ENCODE data around the gene PMVK. TPM values are rescaled to one million over a fixed set of nuclear protein-coding genes. Genes with fewer than 3 reads are reported as not detected.
"Not testable (repeated sequence)": the region's sequence is repeated elsewhere in the genome, so short reads cannot be mapped to it uniquely, and the experiment has no call there.

PMVK gene
- total RNA-seq, 3 donors from 2014 or later, result 15.0 to 16.7 (median 16.4) TPM

DNA sequence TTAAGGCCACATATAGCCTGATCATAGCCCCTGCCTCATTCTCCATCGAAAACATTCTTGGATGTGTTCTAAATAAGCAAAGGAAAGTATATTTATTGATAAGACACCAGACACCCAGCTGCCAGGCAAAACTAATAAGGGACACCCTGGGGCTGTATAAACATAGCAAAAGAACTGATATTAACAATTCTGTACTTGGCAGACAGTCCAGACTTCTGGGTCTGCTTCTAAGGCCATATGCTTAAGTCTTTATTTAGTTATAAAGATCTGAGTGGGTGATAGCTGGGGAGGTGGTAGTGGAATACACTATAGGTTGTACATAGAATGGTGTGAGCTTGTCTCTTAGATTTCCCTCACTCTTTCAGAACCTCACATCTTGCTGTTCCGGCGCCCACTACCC is 41.8 kb upstream of the PMVK start:
- TF ChIP-seq POLR2A (IDR thresholded peaks at IDR 0.05), result no peak
- TF ChIP-seq POLR2AphosphoS5 (IDR thresholded peaks at IDR 0.05), result no peak
- TF ChIP-seq, protein P1, sequence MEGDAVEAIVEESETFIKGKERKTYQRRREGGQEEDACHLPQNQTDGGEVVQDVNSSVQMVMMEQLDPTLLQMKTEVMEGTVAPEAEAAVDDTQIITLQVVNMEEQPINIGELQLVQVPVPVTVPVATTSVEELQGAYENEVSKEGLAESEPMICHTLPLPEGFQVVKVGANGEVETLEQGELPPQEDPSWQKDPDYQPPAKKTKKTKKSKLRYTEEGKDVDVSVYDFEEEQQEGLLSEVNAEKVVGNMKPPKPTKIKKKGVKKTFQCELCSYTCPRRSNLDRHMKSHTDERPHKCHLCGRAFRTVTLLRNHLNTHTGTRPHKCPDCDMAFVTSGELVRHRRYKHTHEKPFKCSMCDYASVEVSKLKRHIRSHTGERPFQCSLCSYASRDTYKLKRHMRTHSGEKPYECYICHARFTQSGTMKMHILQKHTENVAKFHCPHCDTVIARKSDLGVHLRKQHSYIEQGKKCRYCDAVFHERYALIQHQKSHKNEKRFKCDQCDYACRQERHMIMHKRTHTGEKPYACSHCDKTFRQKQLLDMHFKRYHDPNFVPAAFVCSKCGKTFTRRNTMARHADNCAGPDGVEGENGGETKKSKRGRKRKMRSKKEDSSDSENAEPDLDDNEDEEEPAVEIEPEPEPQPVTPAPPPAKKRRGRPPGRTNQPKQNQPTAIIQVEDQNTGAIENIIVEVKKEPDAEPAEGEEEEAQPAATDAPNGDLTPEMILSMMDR (IDR thresholded peaks at IDR 0.05), result no peak

DNA sequence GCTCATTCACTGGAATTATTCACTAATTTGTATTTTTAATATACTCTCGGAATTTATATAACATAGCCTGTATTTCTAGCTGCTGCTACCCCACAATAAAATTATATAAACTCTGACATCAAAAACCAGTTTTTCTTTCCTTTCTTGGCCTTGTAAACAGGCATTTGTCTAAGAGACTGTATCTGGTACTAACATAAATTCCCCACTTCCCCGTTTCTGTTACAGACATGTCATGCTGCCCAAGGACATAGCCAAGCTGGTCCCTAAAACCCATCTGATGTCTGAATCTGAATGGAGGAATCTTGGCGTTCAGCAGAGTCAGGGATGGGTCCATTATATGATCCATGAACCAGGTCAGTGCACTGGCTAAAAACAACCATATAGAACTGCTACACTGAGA is 41.2 kb upstream of the PMVK start:
- H3K27ac ChIP-seq, result peak overlapping the region in 1 of 2 donors; percentile 8
- H3K4me3 ChIP-seq; H3K36me3 ChIP-seq; DNase-seq (ENCODE audit: low spot score in 2 of 2); H3K27me3 ChIP-seq; intact Hi-C loops (cut with DNase I; ENCODE audit: low total_unique reads); H3K9me3 ChIP-seq: not testable (repeated sequence)
- peaks cover 4 to 16% of the 10 kb centered on the region in 2 donors for H3K4me1 ChIP-seq

More for the DNA sequence above, 41.8 kb upstream of the PMVK start:
- no peak overlapping the region for H3K4me3 ChIP-seq
- H3K36me3 ChIP-seq, result no peaks in the 10 kb centered on the region
- H3K27ac ChIP-seq, result no peak overlapping the region
- no peaks in the 10 kb centered on the region for H3K9me3 ChIP-seq
- intact Hi-C loops (cut with DNase I; ENCODE audit: low total_unique reads), result no loop called here
- H3K27me3 ChIP-seq, result no peaks in the 10 kb centered on the region
- DNase-seq (ENCODE audit: low spot score in 2 of 2), result no peak
- peaks cover 4 to 16% of the 10 kb centered on the region in 2 donors for H3K4me1 ChIP-seq

DNA sequence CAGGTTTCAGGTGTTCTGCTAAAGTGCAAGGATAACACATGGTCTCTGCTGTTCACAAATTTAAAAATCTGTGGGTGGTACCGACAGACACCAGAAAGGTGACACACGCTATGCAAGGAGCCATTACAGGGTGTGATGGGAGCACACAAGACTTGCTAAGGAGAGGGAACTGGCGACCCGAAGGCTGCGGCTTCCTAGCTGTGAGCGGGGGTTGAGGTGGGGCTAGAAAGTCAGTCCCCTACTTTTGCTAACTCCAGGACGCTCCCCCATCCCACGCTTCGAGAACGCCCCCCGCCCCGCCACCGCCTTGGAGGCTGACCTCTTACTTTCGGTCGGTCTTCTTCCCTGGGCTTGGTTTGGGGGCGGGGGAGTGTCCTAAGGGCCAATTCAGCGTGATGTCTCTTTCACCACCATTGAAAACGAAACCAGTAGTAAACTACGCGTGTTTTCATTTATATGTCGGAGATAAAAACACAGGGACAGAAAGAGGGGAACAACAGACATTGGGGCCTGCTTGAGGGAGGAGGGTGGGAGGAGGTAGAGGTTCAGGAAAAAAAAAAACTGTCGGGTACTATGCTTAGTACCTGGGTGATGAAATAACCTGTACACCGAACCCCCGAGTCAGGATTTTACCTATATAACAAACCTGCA is 39.0 kb upstream of the PMVK start:
- Histone ChIP-seq H3K27ac (peak overlapping the region; percentile 99 to 100), H3K9me3 (no peaks in the 10 kb centered on the region), H3K27me3 (no peaks in the 10 kb centered on the region), H3K36me3 (no peaks in the 10 kb centered on the region), H3K4me1 (peaks cover 12 to 20% of the 10 kb centered on the region in 2 donors), H3K4me3 (peak overlapping the region; percentile 57 to 76 (median 76))
- intact Hi-C loops (cut with DNase I; ENCODE audit: low total_unique reads), result no loop called here
- peak; percentile 63 to 71 for DNase-seq (ENCODE audit: low spot score in 2 of 2)
- TF ChIP-seq POLR2A (IDR thresholded peaks at IDR 0.05), result no peak
- no peak for TF ChIP-seq POLR2AphosphoS5 (IDR thresholded peaks at IDR 0.05)
- TF ChIP-seq, protein P1 (IDR thresholded peaks at IDR 0.05), result no peak

DNA sequence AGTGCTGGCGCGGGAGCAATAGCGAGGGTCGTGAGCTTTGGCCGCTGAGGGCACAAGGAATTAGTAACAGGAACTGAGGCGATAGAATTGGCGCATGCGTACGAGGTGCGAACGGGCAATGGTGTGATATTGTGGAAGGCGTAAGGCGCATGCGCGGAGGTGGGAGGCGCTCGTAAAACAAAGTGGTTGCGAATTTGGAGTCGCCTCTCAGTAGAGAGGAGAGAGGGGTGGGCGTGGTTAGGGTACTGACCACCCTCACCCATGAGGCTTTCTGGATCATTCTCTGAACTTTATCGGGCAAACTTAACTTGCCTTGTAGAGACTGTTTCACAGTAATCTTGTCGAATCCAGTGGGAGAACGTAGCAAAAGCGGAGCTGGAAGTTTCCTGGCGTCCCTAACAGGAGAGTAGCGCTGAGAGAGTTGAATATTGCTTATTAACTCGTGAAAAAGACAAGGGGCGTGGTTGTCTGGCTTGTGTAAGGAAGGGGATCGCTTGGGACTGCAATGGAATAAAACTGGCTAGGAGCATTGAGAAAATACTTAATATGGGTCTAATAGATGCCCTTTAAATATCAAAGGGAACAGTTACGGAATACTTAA is 38.4 kb upstream of the PMVK start:
- intact Hi-C loops (cut with DNase I; ENCODE audit: low total_unique reads), result no loop called here
- no peaks in the 10 kb centered on the region for H3K27me3 ChIP-seq
- H3K4me3 ChIP-seq, result peak overlapping the region; percentile 57 to 76 (median 76)
- H3K9me3 ChIP-seq, result no peaks in the 10 kb centered on the region
- H3K27ac ChIP-seq, result peak overlapping the region; percentile 99 to 100
- H3K36me3 ChIP-seq, result no peaks in the 10 kb centered on the region
- peak; percentile 94 for DNase-seq (ENCODE audit: low spot score in 2 of 2)
- TF ChIP-seq POLR2A (IDR thresholded peaks at IDR 0.05) (no peak), POLR2AphosphoS5 (IDR thresholded peaks at IDR 0.05) (peak in 2 of 3 donors; percentile 30 to 70)
- peaks cover 12 to 23% of the 10 kb centered on the region in 2 donors for H3K4me1 ChIP-seq

DNA sequence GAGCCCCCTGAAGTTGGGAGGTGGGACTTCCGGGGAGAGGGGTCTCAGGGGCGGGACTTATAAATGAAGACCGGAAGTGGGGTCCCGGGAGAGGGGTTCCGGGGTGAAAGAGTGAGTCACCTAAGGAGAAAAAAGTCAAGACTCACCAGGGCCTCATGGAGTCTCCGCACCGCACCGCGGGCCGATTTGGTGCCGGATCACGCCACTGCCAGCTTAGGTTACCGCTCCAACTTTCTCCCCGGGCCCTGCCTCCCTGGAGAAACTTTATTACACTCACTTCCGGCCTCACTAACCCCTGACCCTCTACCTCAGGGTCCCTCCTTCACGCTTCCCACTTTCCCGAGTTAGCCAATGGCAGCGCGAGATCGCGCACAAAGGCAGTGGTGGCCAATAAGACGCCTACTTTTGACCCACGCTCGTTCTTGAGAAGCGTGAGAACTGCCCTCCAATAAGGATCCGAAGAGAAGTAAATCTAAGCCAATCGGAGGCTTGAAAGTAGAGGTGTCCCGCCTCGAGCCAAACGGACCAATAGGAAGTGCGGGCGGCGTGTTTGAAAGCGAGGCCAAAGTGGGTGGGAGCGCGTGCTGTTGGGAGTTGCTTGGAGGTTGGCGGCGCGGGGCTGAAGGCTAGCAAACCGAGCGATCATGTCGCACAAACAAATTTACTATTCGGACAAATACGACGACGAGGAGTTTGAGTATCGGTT is 37.7 kb upstream of the PMVK start, which contains the start of gene CKS1B:
TSS of gene CKS1B (plus strand) at position 580 of the 706 bp plus-strand sequence. CDS start at position 645, 65 bp downstream.
- Histone ChIP-seq H3K27me3 (no peaks in the 10 kb centered on the region), H3K4me1 (peaks cover 14 to 26% of the 10 kb centered on the region in 2 donors), H3K4me3 (peak within 1 kb of the TSS; percentile 57 to 76 (median 76)), H3K27ac (peak within 1 kb of the TSS; percentile 99 to 100), H3K9me3 (no peaks in the 10 kb centered on the region), H3K36me3 (no peaks in the 10 kb centered on the region)
- TF ChIP-seq, protein P1 (IDR thresholded peaks at IDR 0.05), result no peak
- TF ChIP-seq POLR2AphosphoS5 (IDR thresholded peaks at IDR 0.05), result peak in 2 of 3 donors; percentile 71 to 82
- peak; percentile 75 for TF ChIP-seq POLR2A (IDR thresholded peaks at IDR 0.05)
- intact Hi-C loops (cut with DNase I; ENCODE audit: low total_unique reads), result no loop called here
- DNase-seq (ENCODE audit: low spot score in 2 of 2), result peak; percentile 99 to 100

Data from breast epithelium (tissue), 4 donors.